Measurements from ENCODE around the gene XPO4.

DNA sequence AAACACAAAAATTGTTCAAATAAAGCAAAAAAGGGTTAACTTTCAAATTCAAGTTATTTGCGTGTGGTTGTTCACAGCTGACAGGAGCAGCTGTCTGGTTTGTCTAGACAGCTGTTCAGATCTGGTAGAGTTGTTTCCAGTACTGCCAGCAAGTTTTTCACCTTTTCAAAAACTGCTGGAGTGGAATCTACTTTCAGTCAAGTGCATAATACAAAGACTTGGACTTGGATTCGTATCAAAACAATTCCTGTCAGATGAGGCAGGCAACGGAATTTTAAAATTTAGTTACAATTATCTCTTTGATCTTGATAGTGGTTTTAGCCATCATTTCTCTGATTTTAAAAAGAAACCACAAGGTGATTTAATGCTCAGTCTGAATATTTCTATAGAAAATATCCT is 77.1 kb downstream of the XPO4 start:
- TF ChIP-seq, protein P1, sequence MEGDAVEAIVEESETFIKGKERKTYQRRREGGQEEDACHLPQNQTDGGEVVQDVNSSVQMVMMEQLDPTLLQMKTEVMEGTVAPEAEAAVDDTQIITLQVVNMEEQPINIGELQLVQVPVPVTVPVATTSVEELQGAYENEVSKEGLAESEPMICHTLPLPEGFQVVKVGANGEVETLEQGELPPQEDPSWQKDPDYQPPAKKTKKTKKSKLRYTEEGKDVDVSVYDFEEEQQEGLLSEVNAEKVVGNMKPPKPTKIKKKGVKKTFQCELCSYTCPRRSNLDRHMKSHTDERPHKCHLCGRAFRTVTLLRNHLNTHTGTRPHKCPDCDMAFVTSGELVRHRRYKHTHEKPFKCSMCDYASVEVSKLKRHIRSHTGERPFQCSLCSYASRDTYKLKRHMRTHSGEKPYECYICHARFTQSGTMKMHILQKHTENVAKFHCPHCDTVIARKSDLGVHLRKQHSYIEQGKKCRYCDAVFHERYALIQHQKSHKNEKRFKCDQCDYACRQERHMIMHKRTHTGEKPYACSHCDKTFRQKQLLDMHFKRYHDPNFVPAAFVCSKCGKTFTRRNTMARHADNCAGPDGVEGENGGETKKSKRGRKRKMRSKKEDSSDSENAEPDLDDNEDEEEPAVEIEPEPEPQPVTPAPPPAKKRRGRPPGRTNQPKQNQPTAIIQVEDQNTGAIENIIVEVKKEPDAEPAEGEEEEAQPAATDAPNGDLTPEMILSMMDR (IDR thresholded peaks at IDR 0.05) = no peak
- TF ChIP-seq POLR2A (IDR thresholded peaks at IDR 0.05) = no peak

Data from breast epithelium (tissue), 3 donors.